ENCODE data around the gene AHDC1. TPM values are rescaled to one million over a fixed set of nuclear protein-coding genes. Genes with fewer than 3 reads are reported as not detected.

AHDC1 gene
- total RNA-seq, 4 donors from 2014 or later = 25.5 to 91.4 (median 47.8) TPM

- Histone ChIP-seq H3K27ac (peak overlapping the region in 2 of 3 donors; percentile 3 to 38), H3K4me1 (peaks cover 27 to 73% of the 10 kb centered on the region in 2 donors), H3K27me3 (no peaks in the 10 kb centered on the region), H3K9me3 (no peaks in the 10 kb centered on the region), H3K36me3 (no peaks in the 10 kb centered on the region), H3K4me3 (replicated peaks in 1 of 3) (no peak overlapping the region)
- peak; percentile 50 to 54 for DNase-seq
- intact Hi-C loops (cut with DNase I) = no loop called here
- 43 to 51% methylated on average over 13 to 14 of the region's 16 CpGs for WGBS, 2 donors
- no peak for TF ChIP-seq POLR2A (IDR thresholded peaks at IDR 0.05)
Observed at GRCh38 chr1:27525296-27526272, 78.4 kb downstream of the AHDC1 start.

GRCh38 chr1:27523337-27524020, 80.5 kb downstream of the AHDC1 start:
- no peaks in the 10 kb centered on the region for H3K36me3 ChIP-seq
- no peak overlapping the region for H3K4me3 ChIP-seq (replicated peaks in 1 of 3)
- intact Hi-C loops (cut with DNase I) = no loop called here
- H3K9me3 ChIP-seq = no peaks in the 10 kb centered on the region
- H3K4me1 ChIP-seq = peaks cover 24 to 76% of the 10 kb centered on the region in 2 donors
- peak overlapping the region in 2 of 3 donors; percentile 25 to 40 for H3K27ac ChIP-seq
- H3K27me3 ChIP-seq = no peaks in the 10 kb centered on the region
- DNase-seq = no peak
- WGBS, 2 donors = 54 to 62% methylated on average over 8 of the region's 8 CpGs
- no peak for TF ChIP-seq CTCF (IDR thresholded peaks at IDR 0.05)
- TF ChIP-seq POLR2A (IDR thresholded peaks at IDR 0.05) = no peak

GRCh38 chr1:27522432-27523336, 81.3 kb downstream of the AHDC1 start:
- no peaks in the 10 kb centered on the region for H3K27me3 ChIP-seq
- peak overlapping the region in 2 of 3 donors; percentile 25 to 40 for H3K27ac ChIP-seq
- no peaks in the 10 kb centered on the region for H3K9me3 ChIP-seq
- peaks cover 23 to 77% of the 10 kb centered on the region in 2 donors for H3K4me1 ChIP-seq
- intact Hi-C loops (cut with DNase I) = no loop called here
- WGBS, 2 donors = 43 to 44% methylated on average over 29 to 31 of the region's 31 CpGs
- TF ChIP-seq POLR2A (IDR thresholded peaks at IDR 0.05) = no peak
- TF ChIP-seq CTCF (IDR thresholded peaks at IDR 0.05) = peak in 4 of 6 experiments; percentile 7 to 37 (median 20)
- H3K36me3 ChIP-seq = no peaks in the 10 kb centered on the region
- no peak overlapping the region for H3K4me3 ChIP-seq (replicated peaks in 1 of 3)
- DNase-seq = peak in 1 of 2 donors; percentile 41

GRCh38 chr1:27521861-27522431, 82.0 kb downstream of the AHDC1 start:
- TF ChIP-seq CTCF (IDR thresholded peaks at IDR 0.05) = no peak
- no peak for TF ChIP-seq POLR2A (IDR thresholded peaks at IDR 0.05)
- Histone ChIP-seq H3K27ac (no peak overlapping the region), H3K4me3 (replicated peaks in 1 of 3) (no peak overlapping the region)

More at GRCh38 chr1:27521861-27522431, 82.0 kb downstream of the AHDC1 start:
- Histone ChIP-seq H3K4me1 (peaks cover 17 to 77% of the 10 kb centered on the region in 2 donors), H3K36me3 (no peaks in the 10 kb centered on the region), H3K9me3 (no peaks in the 10 kb centered on the region), H3K27me3 (no peaks in the 10 kb centered on the region)
- WGBS, 2 donors = 80 to 87% methylated on average over 8 to 9 of the region's 9 CpGs
- intact Hi-C loops (cut with DNase I) = no loop called here
- DNase-seq = no peak
